Islet of Langerhans (tissue), 1 donor: ENCODE measurements around the gene LRRC45.

Source experiments
- FAIRE-seq: peaks from one replicate; lab custom pipeline; 2011; peaks lifted over from hg19 to GRCh38; lab: Jason Lieb, UNC

LRRC45 gene

GRCh38 chr17:82020572-82021106 is 2.5 kb upstream of the LRRC45 start:
- FAIRE-seq = no peak

- no peak for FAIRE-seq
Observed at GRCh38 chr17:82021107-82021899, 1.8 kb upstream of the LRRC45 start.

GRCh38 chr17:82021900-82022309 is 1.2 kb upstream of the LRRC45 start:
- FAIRE-seq = no peak

GRCh38 chr17:82022310-82022980 is 660 bp upstream of the LRRC45 start, which contains the start of gene CENPX:
Gene CENPX, minus strand, starts transcription at chr17:82022878. Its CDS starts 17 bp downstream, at chr17:82022861.
- no peak for FAIRE-seq

- FAIRE-seq = no peak
Observed at GRCh38 chr17:82023447-82024241, 539 bp downstream of the LRRC45 start.

- no peak for FAIRE-seq
Observed at GRCh38 chr17:82024859-82025258, 1.8 kb downstream of the LRRC45 start.

GRCh38 chr17:82025401-82026107 is 2.4 kb downstream of the LRRC45 start:
- no peak for FAIRE-seq

- FAIRE-seq = no peak
Observed at GRCh38 chr17:82028246-82028645, 5.1 kb downstream of the LRRC45 start.

- FAIRE-seq = no peak
Observed at GRCh38 chr17:82028966-82029365, 5.9 kb downstream of the LRRC45 start.

- no peak for FAIRE-seq
Observed at GRCh38 chr17:82029391-82029790, 6.3 kb downstream of the LRRC45 start.

GRCh38 chr17:82029990-82030469 is 6.9 kb downstream of the LRRC45 start:
- FAIRE-seq = no peak

GRCh38 chr17:82030470-82031302 is 7.6 kb downstream of the LRRC45 start:
- no peak for FAIRE-seq

GRCh38 chr17:82031303-82031884 is 8.3 kb downstream of the LRRC45 start, which contains the start of gene RAC3:
Gene RAC3, plus strand, starts transcription at chr17:82031678. Its CDS starts 84 bp downstream, at chr17:82031762.
- no peak for FAIRE-seq

- FAIRE-seq = no peak
Observed at GRCh38 chr17:82031885-82032627, 9.0 kb downstream of the LRRC45 start.

- no peak for FAIRE-seq
Observed at GRCh38 chr17:82033359-82034085, 10.4 kb downstream of the LRRC45 start.

- no peak for FAIRE-seq
Observed at GRCh38 chr17:82034371-82035011, 11.4 kb downstream of the LRRC45 start.

- FAIRE-seq = no peak
Observed at GRCh38 chr17:82035488-82035887, 12.4 kb downstream of the LRRC45 start.

- no peak for FAIRE-seq
Observed at GRCh38 chr17:82035956-82036633, 13.0 kb downstream of the LRRC45 start.
